Pancreas (tissue), 10 donors: ENCODE results near the gene TGFBR3L. TPM values are rescaled to one million over a fixed set of nuclear protein-coding genes. Genes with fewer than 3 reads are reported as not detected.
A peak's percentile ranks its signal among the peaks of the same experiment; 100 is the strongest.

Experiments used
- ATAC-seq, 4 donors: fragments of 200-7000 bp; cut with Tn5 transposase; one replicate each; pipeline versions ENCODE4 v1.8.0 to v1.9.1; 2020; ENCODE audit warnings: mild to moderate bottlenecking in 4 of 4, moderate library complexity in 4 of 4
- DNase-seq, 6 donors: peaks; one replicate each; pipeline ENCODE4 v3.0.0-alpha.2; 2020
- FAIRE-seq: peaks from 2 replicates; lab custom pipeline; 2012; peaks lifted over from hg19 to GRCh38; lab: Jason Lieb, UNC
- H3K27ac ChIP-seq, 4 donors: fragments of 200-600 bp; sonication (generic); 1 replicate in 3 of 4; 2 replicates in 1 of 4; pipeline versions ENCODE4 v1.5.0 to v1.8.0; 2020
- H3K27me3 ChIP-seq, 4 donors: fragments of 200-600 bp; one replicate each; pipeline ENCODE4 v1.8.0; 2021
- H3K36me3 ChIP-seq, 3 donors: fragments of 200-600 bp; sonication (generic) in 1 of 3; one replicate each; pipeline versions ENCODE4 v1.5.0 to v1.8.0; 2020 to 2021
- H3K4me1 ChIP-seq, 3 donors: fragments of 200-600 bp; one replicate each; pipeline ENCODE4 v1.8.0; 2021
- H3K4me3 ChIP-seq, 4 donors: fragments of 200-600 bp; sonication (generic) in 2 of 4; one replicate each; pipeline versions ENCODE4 v1.5.0 to v1.8.0; 2020 to 2021
- H3K9me3 ChIP-seq, 4 donors: fragments of 200-600 bp; one replicate each; pipeline ENCODE4 v1.8.0; 2021
- CTCF ChIP-seq, 4 donors: fragments of 200-600 bp; sonication (generic) in 3 of 4; IDR thresholded peaks; one replicate each; pipeline versions ENCODE4 v1.5.0 to v1.8.0; 2021; ENCODE audit warnings: antibody characterized with exemption in 4 of 4
- WGBS, 2 donors: extraction: QIAGEN DNeasy Blood & Tissue Kit; methylation state at CpG; one replicate each; pipeline ENCODE4 v1.1.7; 2013; 5-methylcytosine and 5-hydroxymethylcytosine counted together
- intact Hi-C, 3 donors: fragments of 100-400 bp; cut with DNase I; formaldehyde crosslinking; loops; one replicate each; pipeline versions ENCODE4 v1.11.1 to v1.14.2; 2022
- polyA plus RNA-seq, 2 donors: library from polyadenylated mRNA; stranded (reverse); fragments of 200-250 nt; gene quantifications; one replicate each; pipeline ENCODE4 v1.2.3, GENCODE V29; 2013
- total RNA-seq, 6 donors: library from RNA; stranded (reverse); fragmentation: NEBNext Ultra II Directional in 4 of 6; extraction: Animal tissue kit (Norgen Biotek cat#: 25700) in 4 of 6; gene quantifications; one replicate each; pipeline versions ENCODE4 v1.2.1 to v1.2.4, GENCODE V29; 2021 to 2023
- donor health status: healthy with polysubstance abuse.
- donor health status: DM: no; HTN: no; CAD: no; lungs with moderate emphysema.
- donor health status: DM: no; HTN: no; CAD: no.
- donor health status: control.
- donor health status: control.
- donor health status: Bipolar disorder and iron deficiency.
- donor health status: DM: yes; HTN: yes; CAD: no.
- donor health status: DM: no; HTN: no; CAD: no.
- donor health status: DM: no; HTN: no; CAD: no.
- donor health status: DM: yes; HTN: yes; CAD: no.

Gene TGFBR3L
- total and polyA plus RNA-seq, 8 donors, result 0.16 to 2.2 (median 0.59) TPM; not detected in 2

GRCh38 chr19:7918615-7919421 lies 4.2 kb downstream of the TGFBR3L start:
- intact Hi-C loops, result no loop called here
- H3K27ac ChIP-seq, result no peak overlapping the region
- ATAC-seq, result no peak
- peaks cover 6 to 18% (median 13%) of the 10 kb centered on the region in 3 donors for H3K4me1 ChIP-seq
- H3K36me3 ChIP-seq, result peaks cover 0 to 6% (median 0%) of the 10 kb centered on the region in 3 donors
- DNase-seq, result peak in 2 of 6 donors; percentile 53 to 83
- 55 to 62% methylated on average over 42 of the region's 42 CpGs for WGBS, 2 donors
- no peaks in the 10 kb centered on the region for H3K9me3 ChIP-seq
- H3K27me3 ChIP-seq, result peaks cover 0 to 6% (median 0%) of the 10 kb centered on the region in 4 donors
- no peak for TF ChIP-seq CTCF (IDR thresholded peaks at IDR 0.05)
- H3K4me3 ChIP-seq, result peak overlapping the region in 1 of 4 donors; percentile 57
- no peak for FAIRE-seq

- intact Hi-C loops, result loop anchor here in 2 of 3 donors (5.0 to 10.0 kb wide), 2 partner anchors 65 to 68 kb away; no protein-coding TSS in a partner anchor
- Histone ChIP-seq H3K27me3 (peaks cover 0 to 6% (median 0%) of the 10 kb centered on the region in 4 donors), H3K4me3 (peak within 1 kb of the TSS; percentile 56 to 88 (median 57)), H3K27ac (peak within 1 kb of the TSS; percentile 51 to 84 (median 79)), H3K4me1 (peaks cover 6 to 21% (median 15%) of the 10 kb centered on the region in 3 donors), H3K36me3 (peaks cover 0 to 6% (median 0%) of the 10 kb centered on the region in 3 donors), H3K9me3 (no peaks in the 10 kb centered on the region)
- peak; percentile 73 to 80 (median 80) for ATAC-seq
- DNase-seq, result peak; percentile 96 to 99 (median 98)
- 4 to 7% methylated on average over 45 to 62 of the region's 62 CpGs for WGBS, 2 donors
- no peak for FAIRE-seq
- TF ChIP-seq CTCF (IDR thresholded peaks at IDR 0.05), result no peak
These were observed 5.2 kb downstream of the TGFBR3L start, which contains the start of gene SNAPC2 for GRCh38 chr19:7919610-7920518. SNAPC2 (plus strand) TSS chr19:7920338; CDS start chr19:7920367, 29 bp downstream.

GRCh38 chr19:7920519-7921301 lies 6.1 kb downstream of the TGFBR3L start:
- peaks cover 0 to 4% (median 0%) of the 10 kb centered on the region in 4 donors for H3K27me3 ChIP-seq
- WGBS, 2 donors, result 3% methylated on average over 38 to 62 of the region's 62 CpGs
- FAIRE-seq (no peak), ATAC-seq (peak; percentile 80 to 88 (median 84)), DNase-seq (peak; percentile 96 to 100 (median 99))
- H3K36me3 ChIP-seq, result peaks cover 0 to 6% (median 0%) of the 10 kb centered on the region in 3 donors
- no peaks in the 10 kb centered on the region for H3K9me3 ChIP-seq
- H3K4me3 ChIP-seq, result peak overlapping the region; percentile 56 to 88 (median 57)
- intact Hi-C loops, result loop anchor here in 2 of 3 donors (5.0 to 10.0 kb wide), 2 partner anchors 66 to 68 kb away; no protein-coding TSS in a partner anchor
- peaks cover 6 to 27% (median 21%) of the 10 kb centered on the region in 3 donors for H3K4me1 ChIP-seq
- TF ChIP-seq CTCF (IDR thresholded peaks at IDR 0.05), result no peak
- H3K27ac ChIP-seq, result peak overlapping the region; percentile 51 to 84 (median 79)

- Histone ChIP-seq H3K27ac (peak overlapping the region; percentile 34 to 79 (median 46)), H3K4me3 (peak overlapping the region in 2 of 4 donors; percentile 35 to 40), H3K4me1 (peaks cover 6 to 22% (median 20%) of the 10 kb centered on the region in 3 donors), H3K36me3 (peaks cover 0 to 6% (median 0%) of the 10 kb centered on the region in 3 donors), H3K9me3 (no peaks in the 10 kb centered on the region), H3K27me3 (no peaks in the 10 kb centered on the region)
- WGBS, 2 donors, result 70 to 73% methylated on average over 17 of the region's 17 CpGs
- no peak for FAIRE-seq
- intact Hi-C loops, result loop anchor here in 2 of 3 donors (5.0 to 10.0 kb wide), 2 partner anchors 67 to 69 kb away; no protein-coding TSS in a partner anchor
- DNase-seq, result peak in 2 of 6 donors; percentile 62 to 84
- TF ChIP-seq CTCF (IDR thresholded peaks at IDR 0.05), result no peak
- ATAC-seq, result no peak
These were observed 6.8 kb downstream of the TGFBR3L start for GRCh38 chr19:7921302-7921966.
